SH-SY5Y (cell line): ENCODE measurements around the gene TIRAP.

ENCODE experiments used
- GATA2 ChIP-seq: IDR thresholded peaks from 2 replicates; pipeline ENCODE4 v1.6.1; 2011; ENCODE audit warnings: mild to moderate bottlenecking, low read depth, low read length
- GATA3 ChIP-seq: IDR thresholded peaks from 2 replicates; pipeline ENCODE4 v1.6.1; 2011; ENCODE audit warnings: low read depth, mild to moderate bottlenecking, low read length, moderate library complexity

GRCh38 chr11:126282736-126283591 is at the start of gene TIRAP:
- no peak for TF ChIP-seq GATA3
- TF ChIP-seq GATA2, result no peak
